Breast epithelium (tissue), 4 donors: ENCODE results near the gene LDB1. TPM values are rescaled to one million over a fixed set of nuclear protein-coding genes. Genes with fewer than 3 reads are reported as not detected.

Experiments used
- DNase-seq, 2 donors: peaks; one replicate each; pipeline ENCODE4 v3.0.0-alpha.2; 2019; ENCODE audit warnings: low spot score in 2 of 2
- H3K27ac ChIP-seq, 2 donors: fragments of 200-600 bp; sonication (generic) in 1 of 2; one replicate each; pipeline ENCODE4 v1.5.1; 2016 to 2019; ENCODE audit warnings: mild to moderate bottlenecking in 1 of 2
- H3K27me3 ChIP-seq, 2 donors: fragments of 200-600 bp; sonication (generic) in 1 of 2; one replicate each; pipeline versions ENCODE4 v1.5.1 to v1.6.0; 2017 to 2019; ENCODE audit warnings: control low read depth in 1 of 2, mild to moderate bottlenecking in 1 of 2
- H3K36me3 ChIP-seq: fragments of 200-600 bp; one replicate; pipeline ENCODE4 v1.5.1; 2019
- H3K4me1 ChIP-seq, 2 donors: fragments of 200-600 bp; sonication (generic); one replicate each; pipeline ENCODE4 v1.5.1; 2016 to 2019; ENCODE audit warnings: control low read depth in 1 of 2
- H3K4me3 ChIP-seq, 3 donors: fragments of 200-600 bp; sonication (generic); 1 replicate in 2 of 3; 2 replicates in 1 of 3; pipeline ENCODE4 v1.5.1; 2016 to 2019; ENCODE audit warnings: mild to moderate bottlenecking in 3 of 3, moderate library complexity in 2 of 3
- H3K9me3 ChIP-seq, 2 donors: fragments of 200-600 bp; sonication (generic) in 1 of 2; one replicate each; pipeline ENCODE4 v1.5.1; 2016 to 2019; ENCODE audit warnings: control low read depth in 1 of 2
- CTCF ChIP-seq, 3 donors: fragments of 450-650 bp; IDR thresholded peaks; one replicate each; pipeline ENCODE4 v1.5.1; 2016 to 2017; ENCODE audit warnings: antibody characterized with exemption in 3 of 3, mild to moderate bottlenecking in 3 of 3, moderate library complexity in 3 of 3
- POLR2A ChIP-seq: fragments of 450-650 bp; IDR thresholded peaks from one replicate; pipeline ENCODE4 v1.6.1; 2016; ENCODE audit warnings: antibody characterized with exemption, mild to moderate bottlenecking, moderate library complexity
- POLR2AphosphoS5 ChIP-seq, 3 donors: sonication (generic); formaldehyde crosslinking; IDR thresholded peaks; one replicate each; pipeline ENCODE4 v1.6.1; 2017; ENCODE audit warnings: antibody characterized with exemption in 3 of 3
- intact Hi-C: fragments of 100-400 bp; cut with DNase I; formaldehyde crosslinking; loops from one replicate; pipeline ENCODE4 v1.15.1; 2023; ENCODE audit warnings: low total_unique reads
- total RNA-seq, 3 donors: library from RNA; depleted of rRNA; stranded (reverse); fragments of >200 nt; gene quantifications; one replicate each; pipeline ENCODE4 v1.1.0, GENCODE V29; 2016

The LDB1 gene
- total RNA-seq, 3 donors from 2014 or later: 29.6 to 53.6 (median 43.6) TPM

DNA sequence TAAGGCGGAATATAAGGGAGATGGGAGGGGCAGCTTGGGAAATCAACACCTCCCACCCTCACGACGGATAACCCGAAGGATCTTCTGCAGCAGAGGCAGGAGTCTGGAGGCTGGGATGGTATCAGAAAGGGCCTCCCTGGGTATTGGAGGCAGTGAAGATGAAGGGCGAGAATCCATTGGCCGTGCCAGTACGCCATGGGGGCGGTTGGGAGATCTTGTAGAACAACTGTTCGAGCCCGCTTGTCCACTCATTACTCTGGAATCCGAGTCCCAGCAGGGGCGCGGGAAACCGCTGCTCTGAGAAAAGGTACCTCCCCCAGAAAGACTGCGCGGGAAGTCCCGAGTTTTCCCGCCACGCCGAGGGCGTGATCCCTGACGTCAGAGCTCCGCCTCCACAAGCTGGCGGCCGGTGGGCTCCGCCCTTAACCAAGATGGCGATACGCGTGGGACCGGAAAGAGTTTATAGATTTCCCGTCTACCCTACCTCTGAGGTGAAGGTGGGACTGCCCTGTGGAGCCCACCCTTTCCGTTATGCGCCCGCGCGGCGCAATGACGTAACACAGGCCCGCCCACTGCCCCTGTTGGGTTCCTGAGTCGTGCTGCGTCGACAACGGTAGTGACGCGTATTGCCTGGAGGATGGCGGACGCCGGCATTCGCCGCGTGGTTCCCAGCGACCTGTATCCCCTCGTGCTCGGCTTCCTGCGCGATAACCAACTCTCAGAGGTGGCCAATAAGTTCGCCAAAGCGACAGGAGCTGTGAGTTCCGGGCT, 31.8 kb upstream of the LDB1 start, which contains the start of gene NOLC1:
TSS of gene NOLC1 (plus strand) at position 616 of the 771 bp plus-strand sequence. CDS start at position 638, 22 bp downstream.
- H3K27me3 ChIP-seq: no peaks in the 10 kb centered on the region
- no peaks in the 10 kb centered on the region for H3K4me1 ChIP-seq
- peak within 1 kb of the TSS; percentile 95 to 96 for H3K27ac ChIP-seq
- no peaks in the 10 kb centered on the region for H3K36me3 ChIP-seq
- TF ChIP-seq CTCF (IDR thresholded peaks at IDR 0.05) (no peak), POLR2A (peak; percentile 64), POLR2AphosphoS5 (IDR thresholded peaks at IDR 0.05) (peak; percentile 91 to 96 (median 93))
- H3K4me3 ChIP-seq: peak within 1 kb of the TSS; percentile 78 to 88 (median 85)
- DNase-seq: peak; percentile 99
- H3K9me3 ChIP-seq: no peaks in the 10 kb centered on the region
- intact Hi-C loops: loop anchor here (10.0 kb wide), 1 partner anchor 253 kb away; no protein-coding TSS in a partner anchor

GRCh38 chr10:102150970-102151773, 31.0 kb upstream of the LDB1 start:
- Histone ChIP-seq H3K27ac (peak overlapping the region; percentile 95 to 96), H3K27me3 (no peaks in the 10 kb centered on the region), H3K4me3 (peak overlapping the region; percentile 78 to 88 (median 85)), H3K36me3 (no peaks in the 10 kb centered on the region), H3K4me1 (no peaks in the 10 kb centered on the region), H3K9me3 (no peaks in the 10 kb centered on the region)
- intact Hi-C loops: loop anchor here (10.0 kb wide), 1 partner anchor 254 kb away; no protein-coding TSS in a partner anchor
- TF ChIP-seq POLR2AphosphoS5 (IDR thresholded peaks at IDR 0.05) (no peak), CTCF (IDR thresholded peaks at IDR 0.05) (no peak), POLR2A (no peak)
- no peak for DNase-seq

DNA sequence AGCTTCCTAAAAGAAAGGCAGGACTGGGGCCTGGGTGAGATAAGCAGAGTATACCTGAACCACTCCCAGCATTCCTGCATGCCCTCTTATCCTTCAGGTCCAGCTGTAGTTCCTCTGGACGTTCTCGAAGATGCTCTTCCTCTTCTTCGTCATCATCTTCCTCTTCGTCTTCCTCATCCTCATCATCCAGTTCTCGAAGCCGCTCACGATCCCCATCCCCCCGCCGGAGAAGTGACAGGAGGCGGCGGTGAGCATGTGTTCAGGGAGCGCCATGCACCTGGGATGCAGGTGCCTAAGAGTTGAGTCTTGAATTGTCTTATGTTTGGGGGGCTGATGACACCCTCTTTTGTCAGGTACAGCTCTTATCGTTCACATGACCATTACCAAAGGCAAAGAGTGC, 28.1 kb upstream of the LDB1 start:
- Histone ChIP-seq H3K27me3 (no peaks in the 10 kb centered on the region), H3K4me3 (no peak overlapping the region), H3K36me3 (no peaks in the 10 kb centered on the region), H3K9me3 (no peaks in the 10 kb centered on the region), H3K27ac (no peak overlapping the region), H3K4me1 (no peaks in the 10 kb centered on the region)
- no peak for TF ChIP-seq POLR2AphosphoS5 (IDR thresholded peaks at IDR 0.05)
- no peak for DNase-seq
- intact Hi-C loops: no loop called here

- Histone ChIP-seq H3K9me3 (no peaks in the 10 kb centered on the region), H3K4me1 (no peaks in the 10 kb centered on the region), H3K27me3 (no peaks in the 10 kb centered on the region), H3K36me3 (no peaks in the 10 kb centered on the region), H3K27ac (no peak overlapping the region), H3K4me3 (no peak overlapping the region)
- no peak for TF ChIP-seq POLR2A
- no peak for TF ChIP-seq POLR2AphosphoS5 (IDR thresholded peaks at IDR 0.05)
- no peak for TF ChIP-seq CTCF (IDR thresholded peaks at IDR 0.05)
- intact Hi-C loops: no loop called here
- no peak for DNase-seq
These were observed 27.4 kb upstream of the LDB1 start for GRCh38 chr10:102147561-102147960.

DNA sequence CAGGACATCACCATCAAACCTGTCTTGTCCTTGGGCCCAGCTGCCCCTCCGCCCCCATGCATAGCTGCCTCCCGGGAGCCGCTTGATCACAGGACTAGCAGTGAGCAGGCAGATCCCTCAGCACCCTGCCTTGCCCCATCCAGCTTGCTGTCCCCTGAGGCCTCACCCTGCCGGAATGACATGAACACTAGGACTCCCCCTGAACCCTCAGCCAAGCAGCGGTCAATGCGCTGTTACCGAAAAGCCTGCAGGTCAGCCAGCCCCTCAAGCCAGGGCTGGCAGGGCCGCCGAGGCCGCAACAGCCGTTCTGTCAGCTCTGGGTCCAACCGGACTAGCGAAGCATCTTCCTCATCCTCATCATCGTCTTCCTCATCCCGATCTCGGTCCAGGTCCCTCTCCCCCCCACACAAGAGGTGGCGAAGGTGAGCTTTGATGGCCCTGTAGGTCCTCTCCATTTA, 26.8 kb upstream of the LDB1 start:
- H3K27me3 ChIP-seq: no peaks in the 10 kb centered on the region
- no peaks in the 10 kb centered on the region for H3K36me3 ChIP-seq
- TF ChIP-seq POLR2AphosphoS5 (IDR thresholded peaks at IDR 0.05): no peak
- TF ChIP-seq CTCF (IDR thresholded peaks at IDR 0.05): no peak
- TF ChIP-seq POLR2A: no peak
- H3K4me1 ChIP-seq: no peaks in the 10 kb centered on the region
- DNase-seq: no peak
- no peak overlapping the region for H3K4me3 ChIP-seq
- intact Hi-C loops: no loop called here
- H3K9me3 ChIP-seq: no peaks in the 10 kb centered on the region
- no peak overlapping the region for H3K27ac ChIP-seq
